ENCODE data around the gene SLC28A3.

DNA sequence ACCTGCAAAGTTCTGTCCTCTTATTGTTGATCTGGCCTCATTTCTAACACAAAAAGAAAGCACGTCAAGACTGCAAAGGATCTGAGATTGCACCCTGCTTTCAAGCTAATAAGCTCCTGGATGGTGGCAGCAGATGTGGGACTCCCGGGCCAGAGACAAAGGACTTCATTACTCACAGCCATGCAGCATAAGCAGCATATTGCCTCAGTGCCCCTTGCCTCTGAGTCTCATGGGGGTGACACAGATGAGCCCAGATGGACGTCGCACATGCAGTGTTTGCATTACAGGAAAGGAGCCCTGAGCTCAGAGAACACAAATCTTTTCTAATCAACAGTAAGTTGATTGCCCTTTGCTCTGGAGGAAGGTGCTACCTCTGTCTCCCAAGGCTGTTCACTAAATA, 105.0 kb downstream of the SLC28A3 start:
- TF ChIP-seq EZH2 (IDR thresholded peaks at IDR 0.05; ENCODE audit: borderline replicate concordance, low read depth, low read length, severe bottlenecking) (no peak), POLR2A (IDR thresholded peaks at IDR 0.05; ENCODE audit: low read depth, low read length) (no peak), JUN (IDR thresholded peaks at IDR 0.05; ENCODE audit: borderline replicate concordance, insufficient read depth, insufficient read length, low read depth) (no peak), POLR2AphosphoS5 (IDR thresholded peaks at IDR 0.05; ENCODE audit: insufficient read depth, low read depth, low read length) (no peak)
- TF ChIP-seq, protein P1, sequence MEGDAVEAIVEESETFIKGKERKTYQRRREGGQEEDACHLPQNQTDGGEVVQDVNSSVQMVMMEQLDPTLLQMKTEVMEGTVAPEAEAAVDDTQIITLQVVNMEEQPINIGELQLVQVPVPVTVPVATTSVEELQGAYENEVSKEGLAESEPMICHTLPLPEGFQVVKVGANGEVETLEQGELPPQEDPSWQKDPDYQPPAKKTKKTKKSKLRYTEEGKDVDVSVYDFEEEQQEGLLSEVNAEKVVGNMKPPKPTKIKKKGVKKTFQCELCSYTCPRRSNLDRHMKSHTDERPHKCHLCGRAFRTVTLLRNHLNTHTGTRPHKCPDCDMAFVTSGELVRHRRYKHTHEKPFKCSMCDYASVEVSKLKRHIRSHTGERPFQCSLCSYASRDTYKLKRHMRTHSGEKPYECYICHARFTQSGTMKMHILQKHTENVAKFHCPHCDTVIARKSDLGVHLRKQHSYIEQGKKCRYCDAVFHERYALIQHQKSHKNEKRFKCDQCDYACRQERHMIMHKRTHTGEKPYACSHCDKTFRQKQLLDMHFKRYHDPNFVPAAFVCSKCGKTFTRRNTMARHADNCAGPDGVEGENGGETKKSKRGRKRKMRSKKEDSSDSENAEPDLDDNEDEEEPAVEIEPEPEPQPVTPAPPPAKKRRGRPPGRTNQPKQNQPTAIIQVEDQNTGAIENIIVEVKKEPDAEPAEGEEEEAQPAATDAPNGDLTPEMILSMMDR (IDR thresholded peaks at IDR 0.05; ENCODE audit: extremely low read depth in 1 of 2, insufficient read depth in 1 of 2, low read depth in 1 of 2, low read length in 2 of 2) = no peak
